Cardiac fibroblast (primary cell): ENCODE measurements around the gene NGEF.
A peak's percentile ranks its signal among the peaks of the same experiment; 100 is the strongest.

ENCODE experiments used
- DNase-seq, 2 donors: peaks; one replicate each; pipeline versions ENCODE4 v3.0.0 to v3.0.0-alpha.2; 2010; ENCODE audit warnings: low read depth in 2 of 2
- H3K4me3 ChIP-seq, 2 donors: replicated peaks in 1 of 2; 1 replicate in 1 of 2; 2 replicates in 1 of 2; pipeline ENCODE4 v1.5.1; 2011; ENCODE audit warnings: low read depth in 2 of 2, low read length in 2 of 2, mild to moderate bottlenecking in 2 of 2, moderate library complexity in 1 of 2
- CTCF ChIP-seq: IDR thresholded peaks from one replicate; pipeline ENCODE4 v1.5.1; 2011; ENCODE audit warnings: low read depth, mild to moderate bottlenecking, low read length, inconsistent platforms

The NGEF gene

GRCh38 chr2:232835687-232836208 lies 177.3 kb downstream of the NGEF start:
- no peak for TF ChIP-seq CTCF
- DNase-seq, result no peak

GRCh38 chr2:232833830-232834229 lies 179.2 kb downstream of the NGEF start:
- TF ChIP-seq CTCF, result no peak
- no peak overlapping the region for H3K4me3 ChIP-seq
- peak in 1 of 2 donors; percentile 13 for DNase-seq

More at GRCh38 chr2:232835687-232836208, 177.3 kb downstream of the NGEF start:
- H3K4me3 ChIP-seq, result no peak overlapping the region

- TF ChIP-seq CTCF, result no peak
- H3K4me3 ChIP-seq, result no peak overlapping the region
- no peak for DNase-seq
Measured at GRCh38 chr2:232831496-232831895, 181.6 kb downstream of the NGEF start.

DNA sequence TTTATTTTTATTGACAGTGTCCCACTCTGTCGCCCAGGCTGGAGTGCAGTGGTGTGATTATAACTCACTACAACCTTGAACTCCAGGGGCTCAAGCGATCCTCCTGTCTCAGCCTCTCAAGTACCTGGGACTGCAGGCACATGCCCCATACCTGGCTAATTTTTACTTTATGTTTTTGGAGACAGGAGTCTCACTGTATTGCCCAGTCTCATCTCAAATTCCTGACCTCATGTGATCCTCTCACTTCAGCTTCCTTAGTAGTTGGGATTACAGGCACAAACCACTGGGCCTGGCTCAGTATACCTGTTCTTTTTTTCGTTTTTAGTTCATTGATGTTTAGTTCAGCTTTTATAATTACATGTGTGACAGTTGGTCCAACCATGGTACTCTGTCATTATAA lies 183.1 kb downstream of the NGEF start:
- DNase-seq, result no peak

More for the DNA sequence above, 183.1 kb downstream of the NGEF start:
- no peak for TF ChIP-seq CTCF
- H3K4me3 ChIP-seq, result no peak overlapping the region
